ENCODE results near the gene COG8.

DNA sequence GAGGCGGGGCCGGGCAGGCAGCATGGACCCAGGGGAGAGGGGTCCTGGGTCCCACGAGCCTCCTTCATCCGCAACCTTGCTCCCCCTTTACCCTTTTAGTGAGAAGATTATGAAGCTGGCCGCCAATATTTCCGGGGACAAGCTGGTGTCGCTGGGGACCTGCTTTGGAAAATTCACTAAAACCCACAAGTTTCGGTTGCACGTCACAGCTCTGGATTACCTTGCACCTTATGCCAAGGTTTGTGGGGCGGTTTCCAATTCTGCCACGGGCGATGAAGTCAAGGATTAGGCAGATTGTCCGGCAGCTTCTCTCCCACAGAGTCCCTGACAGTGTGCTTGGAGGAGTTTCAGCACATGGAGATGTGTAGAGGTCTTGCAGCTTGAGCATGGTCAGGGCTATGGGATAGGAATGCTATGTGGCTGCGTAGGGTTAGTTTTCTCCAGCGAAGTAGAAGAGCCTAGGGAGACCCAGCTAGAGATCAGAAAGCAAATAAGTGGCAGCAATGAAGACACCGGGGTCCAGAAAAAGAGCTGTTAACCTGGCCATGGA is 806 bp upstream of the COG8 start:
- TF ChIP-seq EZH2 (IDR thresholded peaks at IDR 0.05) (no peak), POLR2AphosphoS5 (IDR thresholded peaks at IDR 0.05; ENCODE audit: borderline replicate concordance, low read depth, low read length) (no peak)

Data from SK-N-MC (cell line).